HG02840 (cell line): Measurements from ENCODE around the gene UPK3A.
"Not testable (repeated sequence)": the region's sequence is repeated elsewhere in the genome, so short reads cannot be mapped to it uniquely, and the experiment has no call there.

Experiments used
- ATAC-seq: cut with Tn5 transposase; IDR thresholded peaks from one replicate; pipeline ENCODE4 v1.9.1; 2021; ENCODE audit warnings: mild to moderate bottlenecking, moderate library complexity, moderate number of reproducible peaks; ENCODE audit not compliant: unreplicated experiment, low FRiP score

Gene UPK3A

GRCh38 chr22:45323695-45324094, 38.9 kb downstream of the UPK3A start:
- no peak for ATAC-seq

- ATAC-seq = no peak
Measured at GRCh38 chr22:45324311-45324711, 39.6 kb downstream of the UPK3A start.

- ATAC-seq = not testable (repeated sequence)
Measured at GRCh38 chr22:45328261-45328660, 43.5 kb downstream of the UPK3A start.

- ATAC-seq = no peak
Measured at GRCh38 chr22:45328822-45329529, 44.2 kb downstream of the UPK3A start.

GRCh38 chr22:45329530-45329936, 44.8 kb downstream of the UPK3A start:
- no peak for ATAC-seq

- ATAC-seq = no peak
Measured at GRCh38 chr22:45330548-45330947, 45.8 kb downstream of the UPK3A start.

GRCh38 chr22:45331486-45331885, 46.7 kb downstream of the UPK3A start:
- no peak for ATAC-seq

GRCh38 chr22:45332001-45332400, 47.3 kb downstream of the UPK3A start:
- ATAC-seq = no peak

- ATAC-seq = no peak
Measured at GRCh38 chr22:45334068-45334467, 49.3 kb downstream of the UPK3A start.

- no peak for ATAC-seq
Measured at GRCh38 chr22:45334528-45334927, 49.8 kb downstream of the UPK3A start.

GRCh38 chr22:45335021-45335818, 50.5 kb downstream of the UPK3A start:
- ATAC-seq = no peak

GRCh38 chr22:45335854-45336522, 51.2 kb downstream of the UPK3A start:
- ATAC-seq = no peak

GRCh38 chr22:45336971-45337431, 52.3 kb downstream of the UPK3A start:
- ATAC-seq = no peak

GRCh38 chr22:45337536-45337935, 52.8 kb downstream of the UPK3A start:
- no peak for ATAC-seq

- no peak for ATAC-seq
Measured at GRCh38 chr22:45338795-45339194, 54.0 kb downstream of the UPK3A start.

- ATAC-seq = no peak
Measured at GRCh38 chr22:45340323-45340722, 55.6 kb downstream of the UPK3A start.

GRCh38 chr22:45341498-45341897, 56.7 kb downstream of the UPK3A start:
- no peak for ATAC-seq

GRCh38 chr22:45343143-45343542, 58.4 kb downstream of the UPK3A start:
- no peak for ATAC-seq

- ATAC-seq = no peak
Measured at GRCh38 chr22:45344334-45344733, 59.6 kb downstream of the UPK3A start.
